NT2/D1 (cell line): ENCODE measurements around the gene U2SURP.

Experiments used
- SUZ12 ChIP-seq: IDR thresholded peaks from 2 replicates; pipeline ENCODE4 v1.6.1; 2011; ENCODE audit not compliant: insufficient read length, insufficient read depth; ENCODE audit errors: extremely low read depth
- YY1 ChIP-seq: IDR thresholded peaks from 2 replicates; pipeline ENCODE4 v1.6.1; 2011; ENCODE audit not compliant: insufficient read length, insufficient read depth
- ZNF274 ChIP-seq: IDR thresholded peaks from 2 replicates; pipeline ENCODE4 v1.6.1; 2011; ENCODE audit warnings: mild to moderate bottlenecking, low read depth, low read length

GRCh38 chr3:143080196-143080595 lies 78.8 kb downstream of the U2SURP start:
- TF ChIP-seq YY1 (no peak), ZNF274 (no peak), SUZ12 (no peak)
